GM08714 (cell line): Measurements from ENCODE around the gene ATP6V0B.

Experiments
- H3K4me3 ChIP-seq: fragments of 200-500 bp; sonication (Bioruptor generic); 2 replicates; pipeline ENCODE4 v1.5.1; 2014; ENCODE audit warnings: mild to moderate bottlenecking, low read length, inconsistent platforms
- ZNF274 ChIP-seq: IDR thresholded peaks from 2 replicates; pipeline ENCODE4 v1.6.1; 2012; ENCODE audit warnings: mild to moderate bottlenecking, low read depth, low read length

ATP6V0B gene

DNA sequence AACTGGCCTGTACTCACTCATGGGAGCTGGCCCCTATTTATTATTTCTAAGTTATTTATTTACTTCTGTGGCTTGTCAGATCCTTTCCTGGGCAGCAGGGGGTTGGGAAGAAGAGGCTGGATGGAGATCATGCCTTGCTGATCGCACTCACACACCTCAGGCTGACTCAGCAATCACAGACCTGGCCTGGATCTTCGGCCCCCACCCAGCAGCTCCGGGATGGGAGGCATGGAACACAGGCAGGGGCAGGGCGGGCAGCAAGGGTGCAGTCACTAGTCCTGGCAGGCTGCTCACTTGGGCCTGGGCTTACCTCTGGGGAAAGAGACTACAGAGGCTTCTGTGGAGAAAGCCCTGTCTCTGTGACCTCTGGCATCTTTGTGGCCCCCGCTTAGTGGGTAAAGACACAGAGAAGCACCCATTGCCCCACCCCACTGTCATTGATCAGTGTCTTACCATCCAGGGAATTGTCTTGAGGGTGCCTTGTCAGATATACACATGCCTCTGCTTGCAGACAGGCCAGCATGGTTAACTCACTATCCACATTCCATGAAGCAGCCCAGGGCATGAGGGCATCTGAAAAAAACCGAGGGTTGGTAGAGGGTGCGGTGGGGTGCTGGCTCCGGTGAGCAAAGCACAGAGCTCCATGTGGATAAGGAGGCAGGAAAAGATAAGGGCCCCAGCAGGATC lies 37.4 kb upstream of the ATP6V0B start:
- no peak for TF ChIP-seq ZNF274
- no peak overlapping the region for H3K4me3 ChIP-seq

DNA sequence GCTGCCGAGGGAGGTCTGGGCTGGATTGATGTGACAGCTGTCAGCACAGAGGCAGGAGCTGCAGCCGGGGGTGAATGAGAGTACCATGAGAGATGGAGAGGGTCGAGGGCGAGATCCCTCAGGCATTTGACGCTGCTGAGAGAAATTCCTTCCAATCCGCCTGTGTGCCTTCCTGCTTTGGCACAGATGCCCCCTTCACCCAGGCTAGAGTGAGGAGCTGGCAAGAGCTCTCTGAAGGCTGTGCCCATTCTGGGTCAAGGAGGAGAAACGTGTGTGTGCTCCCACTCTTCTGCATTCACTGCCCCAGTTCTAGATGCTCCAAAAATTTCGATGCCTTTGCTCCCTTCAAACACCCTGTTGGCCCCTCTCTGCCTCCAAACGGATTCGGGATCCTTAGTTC lies 36.4 kb upstream of the ATP6V0B start:
- no peak for TF ChIP-seq ZNF274

DNA sequence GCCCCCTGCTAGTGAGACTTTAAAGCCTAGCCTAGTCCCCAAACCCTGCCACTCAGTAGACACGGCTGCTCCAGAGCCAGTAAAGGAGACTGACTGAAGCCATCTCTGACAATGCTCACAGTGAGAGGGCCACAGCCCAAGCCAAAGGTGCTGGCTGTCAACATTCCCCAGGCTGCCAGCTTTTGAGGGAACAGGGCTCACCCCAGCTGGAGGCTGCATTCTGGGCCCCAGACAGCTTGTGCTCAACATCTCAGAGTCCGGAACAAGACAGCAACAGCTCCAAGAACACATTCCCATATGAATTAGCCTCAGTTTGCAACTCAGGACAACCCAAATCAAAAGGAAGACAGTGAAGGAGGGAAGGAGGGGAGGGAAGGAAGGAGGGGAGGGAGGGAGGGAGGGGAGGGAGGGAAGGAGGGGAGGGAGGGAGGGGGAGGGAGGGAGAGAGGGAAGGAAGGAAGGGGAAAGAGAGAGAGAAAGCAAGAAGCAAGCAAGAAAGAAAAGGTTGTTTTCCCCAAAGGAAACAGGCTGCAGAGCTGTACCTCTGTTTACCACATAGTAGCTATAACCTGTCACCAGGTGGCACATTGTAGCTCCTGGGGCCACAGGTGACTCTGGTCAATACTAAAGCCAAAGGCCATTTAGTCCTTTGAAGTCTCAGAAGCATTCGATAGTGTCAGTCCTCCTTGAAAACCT lies 35.7 kb upstream of the ATP6V0B start:
- no peak for TF ChIP-seq ZNF274
- H3K4me3 ChIP-seq: no peak overlapping the region

More for the DNA sequence above, 36.4 kb upstream of the ATP6V0B start:
- no peak overlapping the region for H3K4me3 ChIP-seq

DNA sequence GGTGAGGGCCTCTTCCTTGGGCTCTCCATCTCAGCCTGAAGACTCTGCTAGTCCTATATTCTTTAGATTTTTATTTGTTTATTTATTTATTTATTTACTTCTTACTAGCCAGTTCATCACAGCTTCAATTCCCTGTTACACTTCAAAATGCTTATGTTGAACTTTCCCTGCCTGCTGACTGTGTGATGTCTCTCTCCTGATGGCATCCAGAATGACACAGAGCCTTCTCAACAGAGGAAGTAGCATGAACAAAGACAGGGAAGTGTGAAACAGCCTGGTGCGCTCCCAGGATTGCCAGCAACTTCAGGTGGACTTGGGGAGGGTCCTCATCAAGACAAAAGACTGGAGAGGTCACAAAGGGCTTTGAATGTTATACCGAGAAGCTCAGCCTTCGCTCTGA lies 32.3 kb upstream of the ATP6V0B start:
- no peak for TF ChIP-seq ZNF274
- no peak overlapping the region for H3K4me3 ChIP-seq

DNA sequence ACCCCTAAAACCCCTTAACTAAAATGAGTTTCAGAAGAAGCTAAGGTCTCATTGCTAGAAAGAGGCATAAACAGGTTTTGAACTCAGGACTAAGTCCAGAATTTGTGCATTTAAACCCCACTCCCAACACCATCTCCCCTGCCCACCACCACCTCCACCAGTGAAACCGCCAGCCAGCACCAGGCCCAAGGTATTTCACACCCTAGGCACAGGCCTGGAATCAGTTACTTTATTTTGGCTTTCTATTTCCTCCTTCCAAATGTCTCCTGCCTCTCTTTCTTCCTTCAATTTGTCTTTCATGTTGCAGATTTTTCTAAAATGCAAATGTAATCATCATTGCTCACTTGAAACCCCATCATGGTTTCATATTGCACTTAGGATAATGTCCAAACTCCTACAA lies 29.9 kb upstream of the ATP6V0B start:
- H3K4me3 ChIP-seq: no peak overlapping the region
- TF ChIP-seq ZNF274: no peak

DNA sequence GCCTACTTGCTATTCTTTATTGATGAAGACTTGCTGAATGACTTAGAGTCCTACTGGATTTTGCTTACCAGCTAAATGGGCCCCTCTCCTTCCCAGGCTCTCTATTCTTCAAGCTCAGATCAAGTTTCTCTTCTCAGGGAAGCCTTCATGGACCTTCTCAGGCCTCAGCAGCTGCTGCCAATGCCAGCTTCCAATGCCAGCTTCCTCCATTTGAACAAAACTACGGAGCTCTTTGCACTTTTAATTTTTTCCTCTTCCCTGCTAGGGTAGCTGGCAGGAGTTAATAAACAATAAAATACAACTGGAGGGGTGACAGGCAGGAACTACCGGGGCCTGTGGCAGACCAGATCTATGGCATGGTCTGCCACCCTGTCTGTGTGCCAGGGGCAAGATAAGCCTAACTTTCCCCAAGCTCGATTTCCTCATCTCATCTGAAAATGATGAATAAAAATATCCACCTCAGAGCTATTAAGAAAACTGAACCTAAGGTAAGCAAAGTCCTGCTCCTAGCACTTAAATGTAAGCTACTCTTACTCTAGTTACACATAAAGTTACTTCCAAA lies 29.0 kb upstream of the ATP6V0B start:
- peak overlapping the region; percentile 70 for H3K4me3 ChIP-seq
- no peak for TF ChIP-seq ZNF274

DNA sequence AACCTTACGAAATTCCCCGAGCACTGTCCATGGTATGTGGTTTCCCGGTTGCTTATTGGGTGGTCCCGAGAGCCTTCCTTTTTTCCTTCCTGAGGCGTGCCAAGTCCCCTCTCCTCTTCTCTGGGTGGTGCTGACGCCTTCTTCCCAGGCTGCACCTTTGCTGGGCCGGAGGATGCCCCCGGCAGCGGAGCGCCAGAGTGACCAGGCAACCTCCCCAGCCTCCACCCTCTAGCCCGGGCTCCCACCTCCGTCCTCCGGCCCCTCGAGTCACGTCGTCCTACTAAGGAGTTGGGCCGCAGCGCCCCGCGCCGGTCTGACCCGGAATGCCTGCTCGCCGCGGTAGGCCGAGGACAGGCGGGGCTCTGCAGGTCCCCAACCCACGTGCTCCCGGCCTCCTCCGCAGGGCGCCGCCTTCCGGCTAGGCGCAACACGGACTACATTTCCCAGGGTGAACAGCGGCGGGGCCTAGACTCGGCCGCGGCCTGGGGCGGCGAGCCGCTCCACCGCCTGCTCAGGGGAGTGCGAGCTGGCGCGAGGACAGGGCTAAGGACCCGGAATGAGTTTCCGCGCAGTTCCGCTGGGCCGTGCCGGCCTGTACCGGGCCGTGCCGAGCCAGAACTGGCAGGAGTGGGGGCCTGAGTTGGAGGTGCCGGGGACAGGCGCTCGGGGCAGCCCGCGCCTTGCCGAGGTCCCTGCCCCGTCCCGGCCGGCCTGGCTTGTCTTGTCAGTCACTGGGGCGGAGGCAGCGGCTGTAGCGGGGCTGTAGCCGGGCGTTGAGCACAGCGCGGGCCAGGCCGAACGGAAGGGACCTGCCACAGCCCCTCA lies 28.3 kb upstream of the ATP6V0B start, which contains the start of gene IPO13:
IPO13 (plus strand) TSS at position 715 of the 825 bp plus-strand sequence. CDS start 651 bp downstream, outside the sequence.
- peak within 1 kb of the TSS; percentile 70 for H3K4me3 ChIP-seq
- TF ChIP-seq ZNF274: no peak

DNA sequence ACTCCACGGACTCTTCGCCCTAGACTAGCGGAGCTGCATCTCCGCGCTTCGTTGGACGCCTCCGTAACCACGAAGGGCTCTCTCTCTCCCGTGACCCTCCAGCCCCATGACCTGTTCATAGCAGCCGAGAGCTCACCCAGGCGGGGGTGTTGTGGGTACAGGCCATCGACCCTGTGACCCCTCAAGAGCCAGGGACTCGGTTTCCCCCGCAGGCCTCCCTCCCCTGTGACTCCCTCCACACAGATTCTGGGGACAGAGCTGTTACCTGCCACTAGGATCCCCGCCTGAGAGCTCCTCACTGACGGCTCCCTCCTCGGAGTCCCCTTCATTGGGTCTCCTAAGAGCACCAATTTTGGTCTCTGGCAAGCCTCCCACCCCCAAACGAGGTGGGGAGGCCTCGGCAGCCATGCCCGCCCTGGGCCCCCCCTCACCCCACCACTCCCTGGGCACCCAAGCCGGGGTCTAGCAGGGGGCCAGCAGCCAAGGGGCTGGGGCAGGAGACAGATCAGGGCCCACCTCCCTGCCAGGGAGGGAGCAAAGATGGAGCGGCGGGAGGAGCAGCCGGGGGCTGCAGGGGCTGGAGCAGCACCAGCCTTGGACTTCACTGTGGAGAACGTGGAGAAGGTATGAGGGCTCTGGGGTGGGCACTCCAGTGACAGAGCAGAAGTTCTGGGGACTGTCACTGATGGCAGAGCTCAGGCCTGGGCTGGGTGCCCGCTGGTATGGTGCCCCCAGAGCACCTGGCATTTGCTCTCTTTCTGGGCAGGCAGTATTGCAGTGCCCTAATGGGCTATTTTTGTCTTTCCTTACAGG lies 27.5 kb upstream of the ATP6V0B start:
- peak overlapping the region; percentile 70 for H3K4me3 ChIP-seq
- TF ChIP-seq ZNF274: no peak

DNA sequence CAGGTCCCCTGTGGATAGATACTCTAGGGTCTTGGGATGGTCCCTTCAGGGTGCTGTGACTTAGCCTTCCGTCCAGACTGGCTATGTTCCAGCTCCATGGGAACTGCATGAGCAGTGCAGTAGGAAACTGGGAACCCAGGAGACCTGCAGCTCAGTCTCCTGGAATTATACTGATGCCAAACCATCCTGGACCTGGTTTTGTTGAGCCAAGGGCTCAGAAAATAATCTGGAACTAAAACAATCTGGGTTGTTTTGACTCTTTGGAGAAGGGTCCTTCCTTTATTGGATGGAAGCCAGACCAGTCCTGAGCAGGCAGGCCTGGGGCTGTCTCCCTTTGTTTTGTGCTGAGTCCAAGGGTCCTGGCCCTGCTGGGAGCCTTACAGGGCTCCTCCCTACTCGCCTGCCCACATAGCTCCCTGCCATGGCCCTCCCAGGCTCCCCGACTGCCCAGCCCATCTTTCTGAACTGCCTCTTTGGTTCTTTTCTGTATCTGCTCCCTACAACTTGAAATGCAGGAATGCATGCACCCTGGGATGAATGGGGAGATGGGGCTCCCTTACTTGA lies 26.8 kb upstream of the ATP6V0B start:
- peak overlapping the region; percentile 70 for H3K4me3 ChIP-seq
- no peak for TF ChIP-seq ZNF274

DNA sequence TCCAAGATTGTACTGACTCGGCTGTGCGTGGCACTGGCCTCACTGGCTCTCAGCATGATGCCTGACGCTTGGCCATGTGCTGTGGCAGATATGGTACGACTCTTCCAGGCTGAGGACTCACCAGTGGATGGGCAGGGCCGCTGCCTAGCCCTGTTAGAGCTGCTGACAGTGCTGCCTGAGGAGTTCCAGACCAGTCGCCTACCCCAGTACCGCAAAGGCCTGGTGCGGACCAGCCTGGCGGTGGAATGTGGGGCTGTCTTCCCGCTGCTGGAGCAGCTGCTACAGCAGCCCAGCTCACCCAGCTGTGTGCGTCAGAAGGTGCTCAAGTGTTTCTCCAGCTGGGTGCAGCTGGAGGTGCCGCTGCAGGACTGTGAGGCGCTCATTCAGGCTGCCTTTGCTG lies 25.1 kb upstream of the ATP6V0B start:
- H3K4me3 ChIP-seq: no peak overlapping the region
- TF ChIP-seq ZNF274: no peak

DNA sequence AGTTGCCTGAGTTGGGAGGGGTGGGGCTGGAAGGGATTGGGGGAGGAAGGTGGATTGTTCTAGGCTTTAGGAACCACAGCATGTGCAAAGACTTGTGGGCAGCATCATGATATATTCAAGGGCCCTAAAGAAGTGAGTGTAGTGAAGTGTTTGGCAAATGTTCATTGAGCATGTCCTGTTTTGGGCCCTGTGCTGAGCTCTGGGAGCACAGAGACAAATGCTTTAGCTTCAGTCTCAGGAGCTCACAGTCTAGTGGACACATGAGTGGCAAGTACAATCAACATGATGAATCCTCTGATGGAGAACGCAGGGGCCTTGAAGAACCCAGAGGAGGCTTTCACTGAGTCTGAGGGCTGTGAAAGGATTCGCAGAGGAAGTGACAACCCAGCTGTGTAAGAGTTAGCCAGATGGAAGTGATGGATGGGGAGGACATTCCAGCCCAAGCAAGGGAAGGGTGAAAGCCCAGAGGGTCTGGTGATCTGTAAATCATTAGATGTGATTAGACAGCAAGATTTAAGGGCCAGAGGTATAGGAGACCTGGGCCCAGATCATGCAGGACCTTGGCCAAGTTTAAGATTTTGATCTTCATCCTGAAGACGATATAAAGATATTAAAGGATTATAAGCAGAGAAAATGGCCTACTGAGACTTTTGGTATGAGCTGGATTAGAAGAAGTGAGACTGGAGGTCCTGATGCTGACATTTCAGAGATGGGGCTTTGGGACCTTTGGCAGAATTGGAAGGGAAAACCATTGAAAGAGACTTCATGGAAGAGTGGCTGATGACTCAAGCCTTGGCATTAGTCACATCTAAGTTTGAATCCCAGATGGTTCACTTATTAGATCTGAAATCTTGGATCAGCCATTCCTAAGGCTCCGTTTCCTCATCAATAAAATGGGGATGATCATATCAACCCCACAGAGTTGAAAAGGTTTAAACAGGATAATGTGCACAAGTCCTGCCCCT lies 23.5 kb upstream of the ATP6V0B start:
- no peak for TF ChIP-seq ZNF274
- no peak overlapping the region for H3K4me3 ChIP-seq

DNA sequence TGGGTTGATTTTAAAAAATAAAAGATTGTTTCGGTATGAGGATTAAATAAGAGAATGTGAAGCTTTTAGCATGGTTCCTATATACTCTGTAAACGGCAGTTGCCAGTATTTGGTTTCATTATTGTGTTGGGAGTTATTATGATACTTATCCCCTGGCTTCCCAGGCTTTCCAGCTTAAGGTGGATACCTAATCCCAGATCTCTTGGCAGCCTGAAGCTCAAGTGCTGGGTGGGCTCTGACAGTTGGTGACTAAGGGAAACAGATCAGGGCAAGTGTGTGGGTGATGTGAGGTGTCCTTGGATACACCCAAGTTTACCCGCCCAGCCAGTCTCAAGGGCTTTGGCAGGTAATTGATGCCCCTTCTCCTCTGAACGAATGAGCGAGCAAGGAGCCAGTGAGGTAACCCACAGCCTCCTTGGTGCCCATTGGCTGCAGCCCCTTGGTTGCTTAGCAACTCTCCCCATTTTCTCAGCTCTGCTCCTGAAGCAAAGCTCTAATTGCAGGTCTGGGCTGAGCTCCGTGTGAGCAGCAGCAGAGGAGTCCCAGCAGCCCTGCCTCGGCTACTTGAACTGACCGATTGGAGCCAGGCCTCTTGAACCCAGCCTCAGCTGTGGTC lies 21.9 kb upstream of the ATP6V0B start:
- TF ChIP-seq ZNF274: no peak
- H3K4me3 ChIP-seq: no peak overlapping the region
